A673 (cell line): ENCODE results near the gene ATP6V0C. TPM values are rescaled to one million over a fixed set of nuclear protein-coding genes. Genes with fewer than 3 reads are reported as not detected.
A peak's percentile ranks its signal among the peaks of the same experiment; 100 is the strongest.

Experiments
- Bru-seq: library from RNA; stranded (reverse); fragments of 400-500 nt; gene quantifications from one replicate; lab custom pipeline; 2021; lab: Mats Ljungman, UMichigan
- BruChase-seq, 2 experiments: library from RNA; stranded (reverse); fragments of 400-500 nt; gene quantifications; one replicate each; lab custom pipeline; 2021; lab: Mats Ljungman, UMichigan
- BruUV-seq: library from RNA; stranded (reverse); fragments of 400-500 nt; replicated peaks from 2 replicates; lab custom pipeline; 2021; lab: Mats Ljungman, UMichigan
- CTCF ChIA-PET: fragments of 300-600 bp; sonication (Branson Sonifier 250); formaldehyde crosslinking; loops from one replicate; lab custom pipeline; 2022; ENCODE audit warnings: antibody characterized with exemption; lab: Charles Lee
- POLR2A ChIA-PET: fragments of 300-600 bp; sonication (Branson Sonifier 250); formaldehyde crosslinking; loops from one replicate; lab custom pipeline; 2022; ENCODE audit warnings: antibody characterized with exemption; ENCODE audit not compliant: low non-redundant PET; lab: Charles Lee
- DNase-seq: peaks from one replicate; pipeline ENCODE4 v3.0.0-alpha.2; 2015; ENCODE audit warnings: low spot score
- H3K27ac ChIP-seq: fragments of 200-600 bp; sonication (generic); 2 replicates; pipeline ENCODE4 v1.5.1; 2016; ENCODE audit warnings: mixed run types, low read depth, mild to moderate bottlenecking, mixed read lengths, antibody characterized with exemption, low read length; ENCODE audit not compliant: poor library complexity, severe bottlenecking
- H3K27me3 ChIP-seq: fragments of 200-600 bp; sonication (generic); replicated peaks from 2 replicates; pipeline ENCODE4 v1.6.1; 2017; ENCODE audit warnings: mixed run types, low read depth, mild to moderate bottlenecking, mixed read lengths, antibody characterized with exemption, low read length; ENCODE audit not compliant: insufficient read depth, poor library complexity
- H3K36me3 ChIP-seq: fragments of 200-600 bp; sonication (generic); 2 replicates; pipeline ENCODE4 v1.6.1; 2016; ENCODE audit warnings: mixed run types, mild to moderate bottlenecking, mixed read lengths, antibody characterized with exemption, low read length; ENCODE audit not compliant: insufficient read depth, poor library complexity, severe bottlenecking
- H3K4me1 ChIP-seq: fragments of 200-600 bp; sonication (generic); 2 replicates; pipeline ENCODE4 v1.6.1; 2017; ENCODE audit warnings: mixed run types, mild to moderate bottlenecking, mixed read lengths, antibody characterized with exemption, low read length; ENCODE audit not compliant: insufficient read depth, poor library complexity, severe bottlenecking
- H3K4me3 ChIP-seq: fragments of 200-600 bp; sonication (generic); 2 replicates; pipeline ENCODE4 v1.5.1; 2016; ENCODE audit warnings: low read depth, mixed run types, mild to moderate bottlenecking, mixed read lengths, low read length; ENCODE audit not compliant: poor library complexity, severe bottlenecking
- H3K9me3 ChIP-seq: fragments of 200-600 bp; sonication (generic); 2 replicates; pipeline ENCODE4 v1.6.1; 2016; ENCODE audit warnings: mixed run types, low read depth, mild to moderate bottlenecking, mixed read lengths, antibody characterized with exemption, low read length; ENCODE audit not compliant: poor library complexity, severe bottlenecking
- CTCF ChIP-seq: fragments of 300-800, 200-600 bp; sonication (generic); conservative IDR thresholded peaks from 2 replicates; pipeline ENCODE4 v1.5.1; 2017; ENCODE audit warnings: low read depth, mild to moderate bottlenecking, antibody characterized with exemption, low read length, moderate library complexity, mixed read lengths
- EZH2 ChIP-seq: fragments of 200-600 bp; sonication (generic); IDR thresholded peaks from 2 replicates; pipeline ENCODE4 v1.6.1; 2017; ENCODE audit warnings: borderline replicate concordance, low read depth, mild to moderate bottlenecking, mixed read lengths, antibody characterized with exemption, low read length; ENCODE audit not compliant: poor library complexity, severe bottlenecking
- intact Hi-C: fragments of 100-400 bp; cut with micrococcal nuclease; formaldehyde crosslinking; loops from one replicate; pipeline ENCODE4 v1.10.0; 2022; ENCODE audit not compliant: unreplicated experiment
- long read RNA-seq: library from polyadenylated mRNA; stranded (forward); transcript quantifications from one replicate; pipeline ENCODE4 v2.0.0, GENCODE V29; 2022
- total RNA-seq: library from RNA; stranded (reverse); gene quantifications from 2 replicates; pipeline ENCODE4 v1.2.3, GENCODE V29; 2021

ATP6V0C gene
- total RNA-seq (231 and 252 TPM in 2 replicates), Bru-seq, nascent RNA (percentile 63 among the genes with signal in this experiment), BruChase-seq, experiment 1, labeled RNA remaining after a 2-hour chase (percentile 56 among the genes with signal in this experiment), BruChase-seq, experiment 2, labeled RNA remaining after a 6-hour chase (percentile 56 among the genes with signal in this experiment)
- long read RNA-seq, transcript ATP6V0C-201 (3 exons, 1,175 nt): major isoform, 159 of 161 reads
- long read RNA-seq, partial matches to known transcripts: 0 of 161 reads
- long read RNA-seq, other reads (novel, unspliced or antisense): 1 of 161 reads

- ChIA-PET POLR2A (interaction anchor here (0.5 kb wide), 1 partner anchor 39 kb away, joined by 3 read pairs; no protein-coding TSS in a partner anchor), CTCF (interaction anchor here (0.5 kb wide), 1 partner anchor 45 kb away, joined by 7 read pairs; no protein-coding TSS in a partner anchor)
- BruUV-seq: no TSS peak
- Histone ChIP-seq H3K9me3 (no peaks in the 10 kb centered on the region), H3K4me1 (peaks cover 15% of the 10 kb centered on the region), H3K27ac (peak within 1 kb of the TSS; percentile 100), H3K27me3 (no peaks in the 10 kb centered on the region), H3K4me3 (peak within 1 kb of the TSS; percentile 99), H3K36me3 (no peaks in the 10 kb centered on the region)
- peak; percentile 91 for DNase-seq
- intact Hi-C loops: no loop called here
- TF ChIP-seq EZH2 (no peak), CTCF (no peak)
Measured at GRCh38 chr16:2513405-2514332, at the start of gene ATP6V0C. Gene ATP6V0C (plus strand): TSS chr16:2513952. CDS start chr16:2514104, 152 bp downstream.

GRCh38 chr16:2464333-2464732 lies 49.4 kb upstream of the ATP6V0C start:
- CTCF ChIA-PET: no interaction called here
- BruUV-seq: no TSS peak
- H3K27ac ChIP-seq: no peak overlapping the region
- H3K4me1 ChIP-seq: peaks cover 36% of the 10 kb centered on the region
- H3K4me3 ChIP-seq: no peak overlapping the region
- POLR2A ChIA-PET: no interaction called here
- no peaks in the 10 kb centered on the region for H3K9me3 ChIP-seq
- H3K36me3 ChIP-seq: peaks cover 15% of the 10 kb centered on the region
- no peaks in the 10 kb centered on the region for H3K27me3 ChIP-seq
- DNase-seq: no peak
- intact Hi-C loops: no loop called here
- TF ChIP-seq CTCF: no peak

- Histone ChIP-seq H3K4me3 (no peak overlapping the region), H3K36me3 (peaks cover 15% of the 10 kb centered on the region), H3K27ac (peak overlapping the region; percentile 32), H3K27me3 (no peaks in the 10 kb centered on the region), H3K9me3 (no peaks in the 10 kb centered on the region), H3K4me1 (peaks cover 44% of the 10 kb centered on the region)
- intact Hi-C loops: no loop called here
- no TSS peak for BruUV-seq
- ChIA-PET CTCF (no interaction called here), POLR2A (no interaction called here)
- TF ChIP-seq CTCF (peak; percentile 54), EZH2 (no peak)
- peak; percentile 58 for DNase-seq
Measured at GRCh38 chr16:2465653-2466415, 47.9 kb upstream of the ATP6V0C start.
